Measurements from ENCODE around the gene DPYSL3.

Gene DPYSL3

DNA sequence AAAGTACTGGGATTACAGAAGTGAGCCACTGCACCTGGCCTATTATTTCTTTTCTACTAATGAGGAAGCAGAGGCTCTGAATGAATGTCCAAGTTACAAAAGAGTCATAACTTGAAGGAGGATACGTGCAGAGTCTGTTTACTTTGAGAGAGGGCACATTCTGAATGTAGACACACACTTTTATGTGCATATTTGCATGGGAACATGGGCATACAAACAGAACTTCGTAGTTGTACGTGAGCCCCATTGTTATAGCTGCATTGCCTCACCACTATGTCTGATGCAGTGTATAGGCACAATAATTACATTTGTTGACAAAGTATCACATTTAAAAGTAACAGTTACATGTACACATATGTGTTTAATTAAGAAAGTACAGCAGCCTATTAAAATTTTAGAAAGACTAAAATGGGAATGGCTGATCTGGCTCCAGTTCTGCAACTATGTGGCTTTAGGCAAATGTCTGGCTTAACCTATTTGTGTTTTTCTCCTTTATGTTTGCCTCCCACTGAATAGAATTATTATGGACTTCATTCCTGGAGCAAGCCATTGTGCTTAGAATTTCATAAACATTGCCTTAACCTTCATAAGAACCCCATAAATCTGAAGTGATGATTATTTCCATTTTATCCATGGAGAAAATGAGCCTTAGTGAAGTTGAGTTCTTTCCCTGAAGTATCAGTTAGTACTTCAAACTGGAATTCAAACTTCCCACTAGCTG is 3.0 kb upstream of the DPYSL3 start:
- DNase-seq, result no peak

DNA sequence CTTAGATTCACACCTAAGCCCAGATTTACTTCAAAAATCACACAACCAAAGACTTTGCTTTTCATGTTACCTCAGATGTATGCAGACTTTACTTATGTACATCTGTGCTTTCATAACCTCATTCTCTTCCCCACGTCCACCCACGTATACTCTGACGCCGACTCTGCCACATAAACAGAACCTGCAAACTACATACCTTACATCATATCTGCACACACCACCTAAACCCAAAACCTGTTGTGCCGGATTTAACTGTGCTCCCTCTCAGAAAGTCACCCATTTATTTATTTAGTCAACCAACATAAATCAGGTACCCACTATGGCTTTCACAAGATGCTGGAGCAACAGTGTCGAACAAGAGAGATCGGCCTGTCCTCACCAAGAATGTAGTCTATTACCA is 1.0 kb upstream of the DPYSL3 start:
- no peak for DNase-seq

DNA sequence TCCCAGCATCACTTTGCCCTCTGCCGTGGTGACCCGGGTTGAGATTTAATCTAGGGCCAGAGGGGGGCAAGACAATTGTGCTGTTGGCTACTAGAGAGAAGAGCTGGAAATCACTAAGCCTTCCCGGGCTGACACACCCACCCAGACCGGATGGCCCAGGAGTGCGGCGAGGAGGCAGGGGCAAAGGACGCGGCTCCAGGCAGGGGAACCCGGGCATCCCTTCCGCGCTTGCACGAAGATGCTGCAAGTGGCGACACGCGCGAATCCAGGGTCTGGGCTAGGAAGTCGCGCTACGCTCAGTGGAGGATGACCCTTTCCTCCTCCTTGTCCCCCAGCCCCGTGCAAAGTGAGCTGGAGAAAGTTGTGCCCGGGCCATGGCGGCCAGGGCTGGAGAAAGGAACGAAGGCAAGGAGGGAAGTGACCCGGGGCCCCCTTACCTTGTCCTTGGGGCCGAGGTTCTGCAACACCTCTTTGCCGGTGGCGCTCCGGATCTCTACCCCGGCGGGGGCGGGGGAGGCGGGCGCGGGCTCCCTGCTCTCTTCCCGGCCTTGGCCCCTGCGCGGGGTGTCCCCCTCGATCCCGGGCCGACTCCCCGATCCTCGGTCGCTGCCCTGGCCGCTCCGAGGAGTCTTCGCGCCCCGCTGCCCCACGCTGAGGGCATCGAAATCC is 693 bp downstream of the DPYSL3 start:
- no peak for DNase-seq

DNA sequence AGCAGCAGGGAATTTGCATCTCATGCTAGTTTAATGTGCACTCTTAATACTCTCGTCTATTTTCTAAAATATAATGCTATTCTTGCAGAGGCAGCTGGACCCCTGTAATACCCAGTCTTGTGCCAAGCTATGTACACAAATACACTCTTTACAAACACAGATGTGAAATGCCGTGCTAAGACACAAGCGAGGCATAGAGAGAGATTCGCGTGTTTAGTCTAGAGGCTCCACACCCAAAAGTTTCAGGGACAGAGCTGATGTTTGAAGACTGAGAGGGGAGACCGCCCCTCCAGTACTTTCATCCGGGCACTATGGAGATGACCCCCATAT is 1.2 kb downstream of the DPYSL3 start:
- DNase-seq, result no peak

DNA sequence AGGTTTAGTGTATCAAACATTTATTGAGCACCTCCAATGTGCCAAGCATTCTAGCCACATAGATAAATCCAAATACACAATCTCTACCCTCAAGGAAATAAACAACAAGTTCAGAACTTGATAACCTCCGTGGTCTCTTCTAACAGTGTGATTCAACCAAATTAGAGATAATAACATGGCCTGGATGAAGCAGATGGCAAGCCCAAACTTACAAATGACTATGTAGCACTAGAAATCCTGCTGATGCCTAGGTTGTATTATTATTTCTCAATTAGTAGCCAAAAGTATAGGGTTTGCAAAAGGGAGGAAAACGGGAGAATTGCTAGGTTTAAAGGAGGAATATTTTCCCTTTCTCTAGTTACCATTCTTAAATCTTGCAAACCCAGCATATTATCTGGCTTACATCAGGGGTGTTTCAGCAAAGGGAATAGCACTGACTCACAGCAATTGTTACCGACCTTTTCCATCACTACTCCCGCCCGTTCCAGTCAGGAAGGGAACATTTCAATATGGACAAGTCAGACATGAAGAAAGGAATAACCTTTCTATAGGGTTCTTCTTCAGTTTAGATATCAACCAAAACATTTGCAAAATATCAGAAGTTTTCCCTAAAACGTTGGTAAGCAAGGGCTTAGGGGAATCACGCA is 2.3 kb downstream of the DPYSL3 start:
- DNase-seq, result no peak

DNA sequence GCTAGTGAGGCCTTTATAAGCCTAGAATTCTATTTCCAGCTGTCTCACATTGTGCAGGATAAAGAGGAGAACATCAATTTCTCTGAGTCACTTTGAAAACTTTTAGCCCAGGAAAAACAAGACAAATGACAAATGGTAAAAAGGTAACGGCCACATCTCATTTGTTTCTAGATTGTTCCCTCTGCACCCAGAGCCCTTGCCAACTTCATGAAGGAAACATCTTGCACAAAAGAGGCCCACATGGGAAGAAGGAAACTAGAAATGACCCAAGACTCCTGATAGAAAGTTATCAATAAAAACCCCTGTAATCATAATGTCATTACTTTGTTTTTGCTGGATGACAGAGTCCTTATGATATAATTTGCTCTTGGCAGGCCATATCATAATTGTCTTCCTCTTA is 5.3 kb downstream of the DPYSL3 start:
- no peak for DNase-seq

DNA sequence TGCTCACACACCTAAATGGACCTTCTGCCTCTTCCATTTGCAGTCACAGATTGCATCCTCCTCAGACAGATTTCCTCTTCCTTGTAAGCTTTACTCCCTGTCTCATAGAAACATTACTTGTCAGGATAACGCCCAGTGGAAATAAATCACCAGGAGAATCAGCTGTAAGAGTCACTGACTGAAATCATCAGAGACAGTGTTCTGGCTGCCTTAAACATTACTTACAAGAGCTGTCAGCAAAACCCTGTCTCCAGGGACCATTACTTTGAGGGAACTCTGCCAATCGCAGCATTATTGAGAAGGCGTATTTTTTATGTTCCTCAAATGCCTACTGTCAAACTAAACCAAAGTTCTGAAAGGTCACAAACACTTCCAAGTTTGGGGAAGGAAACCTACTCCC is 5.9 kb downstream of the DPYSL3 start:
- DNase-seq, result no peak

DNA sequence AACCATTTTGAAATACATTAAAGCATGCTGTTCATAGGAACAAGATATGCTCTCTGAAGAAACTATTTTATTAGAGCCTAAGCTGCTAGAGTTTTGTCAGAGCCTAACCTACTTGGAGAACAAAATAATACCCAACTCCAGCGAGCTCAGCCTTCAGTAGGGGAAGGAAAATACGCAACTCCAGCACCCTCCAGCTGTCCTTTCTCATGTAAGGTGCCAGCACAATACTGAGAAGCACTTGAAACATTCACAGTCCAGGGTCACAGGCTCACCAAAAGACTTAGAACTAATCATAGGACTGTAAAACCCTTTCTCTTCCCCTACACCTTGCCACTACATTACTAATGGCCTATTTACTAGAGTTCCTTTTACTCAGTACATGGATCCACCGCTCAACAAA is 18.9 kb downstream of the DPYSL3 start:
- no peak for DNase-seq

DNA sequence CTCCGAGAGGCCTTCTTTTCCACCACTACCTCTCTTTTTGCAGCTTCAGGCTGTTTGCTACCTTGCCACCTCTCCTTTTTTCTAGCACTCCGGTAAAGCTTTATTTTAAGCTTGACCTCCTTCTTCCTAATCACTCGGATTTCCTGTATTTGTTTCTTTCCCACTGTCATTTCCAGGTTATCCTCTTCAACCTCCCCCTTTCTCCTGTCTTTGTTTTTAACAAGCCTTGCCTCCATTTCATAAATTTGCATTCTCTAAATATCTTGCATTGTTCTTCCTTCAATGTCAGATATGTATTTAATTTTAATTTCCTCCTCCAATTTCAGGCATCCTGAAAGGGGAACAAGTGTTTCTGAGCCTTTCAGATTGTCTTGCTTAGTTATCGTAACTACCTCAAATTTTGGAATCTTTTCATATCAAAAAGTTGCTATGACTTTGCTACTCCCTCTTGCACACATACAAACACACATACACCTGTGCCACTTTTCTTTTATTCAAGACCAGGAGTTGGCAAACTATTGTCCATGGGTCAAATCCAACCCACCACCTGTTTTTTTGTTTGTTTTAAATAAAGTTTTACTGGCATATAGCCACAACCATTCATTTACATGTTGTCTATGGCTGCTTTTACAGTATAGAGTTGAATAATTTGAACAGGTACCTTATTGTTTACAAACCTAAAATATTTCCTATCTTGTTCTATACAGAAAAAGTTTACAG is 22.7 kb downstream of the DPYSL3 start:
- no peak for DNase-seq

DNA sequence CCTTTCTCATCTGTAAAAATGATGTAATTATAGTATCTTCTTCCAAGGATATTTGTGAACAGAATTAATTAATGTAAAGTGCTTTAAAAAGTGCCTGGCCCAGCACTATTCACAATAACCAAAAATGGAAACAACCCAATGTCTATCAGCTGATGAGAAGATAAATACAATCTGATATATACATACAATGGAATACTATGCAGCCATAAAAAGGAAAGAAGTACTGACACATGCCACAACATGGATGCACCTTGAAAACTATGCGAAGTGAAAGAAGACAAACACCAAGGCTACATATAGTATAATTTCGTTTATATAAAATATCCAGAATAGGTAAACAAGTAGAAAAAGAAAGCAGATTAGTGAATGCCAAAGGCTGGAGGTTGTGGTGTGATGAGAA is 24.1 kb downstream of the DPYSL3 start:
- no peak for DNase-seq

DNA sequence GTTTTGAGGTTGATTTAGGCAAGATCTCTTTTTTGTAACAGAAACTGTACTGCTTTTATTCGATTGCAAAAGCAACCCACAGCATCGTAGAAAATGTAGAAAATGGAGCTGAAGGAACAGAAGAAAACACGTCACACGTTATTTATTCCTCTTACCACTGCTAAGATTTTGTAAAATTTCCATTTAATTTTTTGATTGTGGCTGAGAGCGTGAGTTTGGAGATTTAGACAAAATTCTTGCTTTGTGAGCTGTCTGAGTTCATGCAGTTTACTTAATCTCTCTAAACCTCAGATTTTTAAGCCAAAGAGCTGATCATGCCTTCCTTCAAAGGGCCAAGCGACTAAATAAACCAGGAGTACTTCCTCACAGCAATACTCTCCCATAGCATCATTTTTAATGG is 24.8 kb downstream of the DPYSL3 start:
- no peak for DNase-seq

DNA sequence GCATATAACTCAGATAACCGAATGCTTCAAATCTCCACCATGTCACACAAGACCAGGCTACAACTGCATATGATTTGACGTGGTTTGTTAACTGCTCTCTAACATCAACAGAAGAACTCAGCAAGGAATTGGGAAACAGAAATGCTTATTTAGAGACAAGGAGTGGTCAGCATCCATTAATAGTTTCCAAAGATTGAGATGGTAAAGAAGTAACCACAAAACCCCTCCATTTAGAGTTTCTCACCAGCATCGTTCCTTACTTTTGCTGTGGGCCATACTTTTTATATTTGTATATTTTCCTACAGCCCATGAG is 25.2 kb downstream of the DPYSL3 start:
- DNase-seq, result no peak

DNA sequence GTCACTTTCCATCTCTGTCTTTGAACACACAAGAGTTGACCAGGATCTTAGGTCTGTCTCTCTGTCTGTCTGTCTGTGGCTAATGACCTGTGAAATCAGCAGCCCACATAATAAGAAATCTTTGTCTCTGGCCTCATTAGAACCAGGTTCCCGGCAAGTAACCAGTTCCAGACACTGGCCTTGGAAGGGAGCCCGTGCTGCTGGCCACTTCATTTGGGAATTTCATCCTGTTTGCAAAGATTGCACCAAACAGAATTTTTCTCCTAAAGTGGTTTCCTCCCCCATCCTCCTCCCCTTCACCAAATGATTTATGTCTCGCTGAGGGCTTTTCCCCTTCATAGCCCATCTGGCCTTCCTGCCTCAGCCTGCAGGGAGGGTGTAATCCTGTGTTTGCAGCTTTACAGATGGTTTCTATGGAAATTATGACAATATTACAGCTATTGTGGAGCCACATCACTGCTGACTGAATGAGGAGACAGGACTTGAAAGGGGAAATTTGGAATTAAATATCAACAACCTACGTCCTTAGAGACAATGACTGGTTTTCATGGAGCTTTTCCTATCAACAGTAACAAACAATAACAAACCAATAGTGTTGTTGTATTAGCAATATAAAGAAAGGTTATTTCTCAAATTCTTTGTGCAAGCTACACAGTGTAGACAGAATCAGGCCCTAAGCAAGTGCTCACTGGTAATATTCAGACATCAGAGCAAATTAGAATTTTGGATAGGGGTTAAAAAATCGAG is 25.7 kb downstream of the DPYSL3 start:
- no peak for DNase-seq

DNA sequence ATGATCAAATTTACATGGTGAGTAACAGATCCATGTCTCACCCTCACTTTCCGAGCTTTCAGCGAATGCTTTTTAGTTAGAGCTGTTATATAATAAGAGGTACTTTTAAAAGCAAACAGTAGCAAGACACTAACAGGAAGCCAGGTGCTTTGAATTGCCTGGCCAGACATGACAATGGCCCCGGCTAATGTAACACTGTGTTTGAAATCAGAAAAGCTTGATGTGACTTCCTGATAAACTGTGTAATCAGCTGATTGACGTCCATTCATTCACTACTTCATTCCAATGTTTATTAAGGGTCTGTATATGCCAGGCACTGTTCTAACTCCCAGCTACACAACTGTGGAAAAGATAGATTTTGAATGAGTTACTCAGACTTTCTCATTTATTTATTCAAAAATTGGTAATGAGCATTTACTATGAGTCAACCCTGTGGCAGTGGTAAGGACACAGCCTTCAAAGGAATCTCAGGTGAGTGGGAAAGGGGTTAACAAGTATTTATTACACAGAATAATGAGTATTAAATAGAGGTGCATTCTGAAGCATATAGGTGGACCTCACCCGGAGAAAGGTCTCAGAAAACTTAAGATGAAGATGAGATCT is 26.6 kb downstream of the DPYSL3 start:
- no peak for DNase-seq

DNA sequence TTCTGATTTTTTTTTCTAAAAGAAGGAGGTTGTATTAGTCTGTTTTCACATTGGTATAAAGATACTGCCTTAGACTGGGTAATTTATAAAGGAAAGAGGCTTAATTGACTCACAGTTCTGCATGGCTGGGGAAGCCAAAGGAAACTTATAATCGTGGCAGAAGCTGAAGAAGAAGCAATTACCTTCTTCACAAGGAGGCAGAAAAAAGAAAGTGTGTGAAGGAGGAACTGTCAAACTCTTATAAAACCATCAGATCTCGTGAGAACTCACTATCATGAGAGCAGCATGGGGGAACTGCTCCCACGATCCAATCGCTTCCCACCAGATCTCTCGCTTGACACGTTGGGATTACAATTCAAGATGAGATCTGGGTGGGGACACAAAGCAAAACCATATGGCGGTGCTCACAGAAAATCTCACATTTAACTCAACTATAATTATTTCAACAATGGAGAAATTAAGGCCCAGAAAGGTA is 27.1 kb downstream of the DPYSL3 start:
- DNase-seq, result no peak

DNA sequence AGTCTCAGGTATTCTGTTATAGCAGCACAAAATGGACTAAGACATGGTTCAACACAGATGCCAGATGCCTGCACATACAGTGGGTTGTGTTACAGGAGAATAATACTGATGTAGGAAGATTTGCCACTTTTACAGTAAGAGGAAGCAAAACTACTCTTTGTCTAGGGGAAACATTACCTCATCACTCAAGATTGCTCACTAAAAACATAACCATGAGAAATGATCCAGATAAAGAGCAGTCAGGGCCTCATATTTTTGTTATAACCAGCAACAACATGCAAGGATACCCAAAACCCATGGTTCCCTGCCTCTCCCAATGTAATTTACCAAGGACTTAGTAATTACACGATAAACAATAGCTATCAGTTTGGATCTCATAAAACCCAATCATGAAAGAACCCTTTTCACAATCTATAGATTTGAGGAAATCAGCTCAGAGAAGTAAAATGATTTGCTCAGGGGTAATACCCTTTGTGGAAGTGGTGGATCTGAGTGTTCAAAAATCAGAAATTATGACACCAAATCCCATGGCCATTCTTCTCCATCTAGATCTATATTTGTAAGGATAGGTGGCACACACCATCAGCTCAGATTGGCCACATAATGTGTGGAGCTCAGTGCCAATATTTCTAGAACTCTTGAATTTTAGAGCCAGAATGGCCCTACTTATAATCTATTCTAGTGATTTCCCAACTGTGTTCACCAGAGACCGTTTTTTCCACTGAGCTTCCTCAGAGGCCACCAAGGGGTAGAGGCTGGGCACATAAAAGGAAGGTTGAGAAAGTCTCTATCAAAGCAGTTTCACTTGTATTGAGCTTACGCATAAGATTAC is 27.8 kb downstream of the DPYSL3 start:
- DNase-seq, result no peak

DNA sequence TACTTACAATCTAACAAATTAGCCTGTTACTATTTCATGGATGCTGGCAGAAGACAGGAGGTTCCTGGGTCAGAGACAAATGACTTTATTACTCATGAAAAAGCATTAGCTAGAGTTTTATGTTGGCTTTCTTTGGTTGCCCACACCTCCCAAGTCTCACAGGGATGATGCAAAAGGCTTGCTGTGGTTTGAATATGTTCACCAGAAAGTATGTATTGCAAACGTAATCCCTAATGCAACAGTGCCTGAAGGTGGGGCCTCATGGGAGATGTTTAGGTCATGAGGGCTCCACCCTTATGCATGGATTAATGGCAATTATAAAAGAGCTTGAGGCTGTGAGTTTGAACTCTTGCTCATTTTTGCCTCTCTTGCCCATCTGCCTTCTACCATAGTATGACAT is 28.5 kb downstream of the DPYSL3 start:
- no peak for DNase-seq

DNA sequence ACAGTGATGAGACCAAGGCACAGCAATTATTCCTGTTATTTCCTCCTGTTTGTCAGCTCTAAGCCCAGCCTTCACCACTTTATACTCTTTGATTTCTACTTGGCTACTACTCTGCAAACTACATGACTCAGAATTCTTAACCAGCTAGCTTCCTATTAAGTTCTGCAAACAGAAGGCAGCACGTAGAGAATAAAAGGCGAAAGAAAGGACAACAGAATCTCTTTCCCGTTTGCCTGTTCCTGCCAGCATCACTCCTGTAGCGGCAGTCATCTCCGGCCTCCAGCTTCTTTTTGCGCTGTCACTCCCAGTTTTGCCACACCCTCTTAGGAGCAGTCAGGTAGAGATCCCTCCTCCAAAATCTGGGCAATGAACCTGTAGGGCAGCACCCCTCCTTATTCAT is 29.9 kb downstream of the DPYSL3 start:
- DNase-seq, result no peak

DNA sequence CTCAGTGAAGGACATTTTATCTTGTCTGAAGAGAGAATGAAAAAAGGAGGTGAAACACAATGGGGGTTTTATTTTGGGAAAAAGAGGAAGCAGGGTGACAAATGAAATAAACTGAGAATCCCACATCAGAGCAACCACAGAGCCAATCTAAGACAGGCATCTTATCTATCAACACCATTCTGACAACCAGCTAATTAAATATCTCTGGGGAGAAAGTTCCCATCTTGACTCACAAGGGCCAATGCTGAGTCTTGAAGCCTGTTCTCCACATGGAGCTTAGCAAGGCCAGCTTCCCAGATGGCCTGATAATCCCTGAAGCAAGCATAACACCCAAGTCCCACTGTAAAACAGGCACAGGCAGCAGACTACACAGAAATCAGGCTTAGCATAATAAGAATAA is 30.4 kb downstream of the DPYSL3 start:
- no peak for DNase-seq

DNA sequence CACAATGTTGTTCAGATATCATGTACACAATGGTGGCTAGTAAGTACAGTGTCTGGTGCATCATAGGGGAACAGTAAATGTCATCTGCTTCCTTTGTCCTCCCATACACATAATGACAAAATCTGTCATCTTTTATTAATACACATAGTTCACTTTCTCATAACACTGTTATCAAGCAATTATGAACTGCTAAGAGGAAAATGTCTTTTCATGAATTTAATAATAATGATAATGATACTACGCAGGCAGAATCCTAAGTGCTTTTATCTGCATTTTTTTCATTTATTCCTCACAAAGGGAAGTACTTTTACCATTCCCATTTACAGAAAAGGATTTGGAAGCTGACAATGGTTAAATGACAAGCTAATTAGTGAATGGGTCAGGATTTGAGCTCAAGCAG is 35.7 kb downstream of the DPYSL3 start:
- DNase-seq, result no peak

DNA sequence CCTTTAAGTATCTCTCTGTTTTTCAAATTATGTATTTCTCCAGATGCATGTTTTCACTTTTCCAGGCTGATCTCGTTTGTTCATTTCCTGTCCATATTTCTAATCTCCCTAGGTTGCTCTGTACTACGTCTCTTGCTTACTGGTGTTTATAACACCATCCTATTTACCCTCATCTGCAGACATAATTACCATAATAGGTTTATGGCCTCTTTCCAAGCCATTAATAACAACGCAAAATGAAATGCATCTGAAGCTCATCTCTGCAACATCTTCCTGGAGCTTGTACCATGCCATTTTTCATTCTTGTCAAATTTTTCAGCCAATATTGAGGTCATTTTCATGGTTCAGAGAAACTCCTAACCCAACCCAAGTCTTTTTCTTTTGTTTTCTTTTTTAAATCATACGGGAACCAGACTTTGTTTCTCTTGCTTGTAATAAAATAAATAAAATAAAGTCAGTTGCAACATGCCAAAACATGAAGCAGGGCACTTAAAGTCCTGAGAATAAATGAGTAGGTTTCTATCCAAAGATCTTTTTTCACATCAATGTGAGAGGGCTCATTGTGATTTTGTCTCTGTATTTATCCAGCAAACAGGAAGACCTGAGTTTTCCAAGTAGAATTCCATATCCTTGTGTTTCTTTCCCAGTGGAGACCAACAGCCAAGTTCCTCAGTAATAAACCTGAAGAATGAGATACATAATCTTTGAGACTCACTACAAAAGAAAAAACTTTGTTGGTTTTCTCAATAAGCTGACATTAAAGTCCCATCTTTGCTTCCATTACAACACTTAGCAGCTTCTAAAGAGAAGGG is 37.0 kb downstream of the DPYSL3 start:
- no peak for DNase-seq
